Measurements from ENCODE around the gene NCKAP5L. TPM values are rescaled to one million over a fixed set of nuclear protein-coding genes. Genes with fewer than 3 reads are reported as not detected.

The NCKAP5L gene
- total RNA-seq, 2 experiments from 2014 or later = 9.2 to 9.8 TPM

DNA sequence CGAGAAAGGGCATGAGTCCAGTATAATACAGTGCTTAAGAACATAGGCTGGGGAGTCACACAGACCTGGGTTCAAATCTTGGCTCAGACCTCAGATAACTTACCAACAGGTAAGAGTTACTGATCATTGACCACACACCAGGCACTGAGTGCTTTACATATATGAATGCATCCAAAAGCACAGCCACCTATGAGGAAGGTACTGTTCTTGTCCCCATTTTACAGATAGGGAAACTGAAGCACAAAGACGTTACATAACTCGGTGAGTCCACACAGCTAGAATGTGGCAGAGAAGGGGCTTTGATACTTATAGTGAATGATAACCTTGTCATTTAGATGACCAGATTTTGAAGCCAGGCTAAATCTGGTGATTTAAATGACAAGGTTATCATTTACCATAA, 47.9 kb upstream of the NCKAP5L start:
- ATAC-seq (ENCODE audit: poor library complexity) (no peak), DNase-seq (no peak)
- H3K27me3 Mint-ChIP-seq = no peaks in the 10 kb centered on the region
- intact Hi-C loops (cut with DNase I, micrococcal nuclease) = no loop called here
- Histone ChIP-seq H3K4me3 (ENCODE audit: low read length) (no peak overlapping the region), H3K27ac (ENCODE audit: low read depth in 1 of 2, low read length in 2 of 2) (no peak overlapping the region), H3K27me3 (ENCODE audit: control insufficient read depth in 1 of 2, insufficient read depth in 2 of 2, low read length in 2 of 2) (no peaks in the 10 kb centered on the region), H3K4me1 (ENCODE audit: insufficient read depth, low read length) (no peaks in the 10 kb centered on the region), H3K36me3 (ENCODE audit: insufficient read depth, low read length) (no peaks in the 10 kb centered on the region), H3K9me3 (ENCODE audit: control insufficient read depth in 1 of 2, insufficient read depth in 1 of 2, low read length in 2 of 2) (no peaks in the 10 kb centered on the region)
- no peaks in the 10 kb centered on the region for H3K4me1 Mint-ChIP-seq (ENCODE audit: low read depth)
- H3K9me3 Mint-ChIP-seq = no peaks in the 10 kb centered on the region
- TF ChIP-seq, protein P1, sequence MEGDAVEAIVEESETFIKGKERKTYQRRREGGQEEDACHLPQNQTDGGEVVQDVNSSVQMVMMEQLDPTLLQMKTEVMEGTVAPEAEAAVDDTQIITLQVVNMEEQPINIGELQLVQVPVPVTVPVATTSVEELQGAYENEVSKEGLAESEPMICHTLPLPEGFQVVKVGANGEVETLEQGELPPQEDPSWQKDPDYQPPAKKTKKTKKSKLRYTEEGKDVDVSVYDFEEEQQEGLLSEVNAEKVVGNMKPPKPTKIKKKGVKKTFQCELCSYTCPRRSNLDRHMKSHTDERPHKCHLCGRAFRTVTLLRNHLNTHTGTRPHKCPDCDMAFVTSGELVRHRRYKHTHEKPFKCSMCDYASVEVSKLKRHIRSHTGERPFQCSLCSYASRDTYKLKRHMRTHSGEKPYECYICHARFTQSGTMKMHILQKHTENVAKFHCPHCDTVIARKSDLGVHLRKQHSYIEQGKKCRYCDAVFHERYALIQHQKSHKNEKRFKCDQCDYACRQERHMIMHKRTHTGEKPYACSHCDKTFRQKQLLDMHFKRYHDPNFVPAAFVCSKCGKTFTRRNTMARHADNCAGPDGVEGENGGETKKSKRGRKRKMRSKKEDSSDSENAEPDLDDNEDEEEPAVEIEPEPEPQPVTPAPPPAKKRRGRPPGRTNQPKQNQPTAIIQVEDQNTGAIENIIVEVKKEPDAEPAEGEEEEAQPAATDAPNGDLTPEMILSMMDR (IDR thresholded peaks at IDR 0.05) = no peak
- H3K4me3 Mint-ChIP-seq = no peak overlapping the region
- no peak overlapping the region for H3K27ac Mint-ChIP-seq
- H3K36me3 Mint-ChIP-seq (ENCODE audit: low read depth) = no peaks in the 10 kb centered on the region
- CTCF ChIA-PET = no interaction called here
- POLR2A ChIA-PET = no interaction called here

DNA sequence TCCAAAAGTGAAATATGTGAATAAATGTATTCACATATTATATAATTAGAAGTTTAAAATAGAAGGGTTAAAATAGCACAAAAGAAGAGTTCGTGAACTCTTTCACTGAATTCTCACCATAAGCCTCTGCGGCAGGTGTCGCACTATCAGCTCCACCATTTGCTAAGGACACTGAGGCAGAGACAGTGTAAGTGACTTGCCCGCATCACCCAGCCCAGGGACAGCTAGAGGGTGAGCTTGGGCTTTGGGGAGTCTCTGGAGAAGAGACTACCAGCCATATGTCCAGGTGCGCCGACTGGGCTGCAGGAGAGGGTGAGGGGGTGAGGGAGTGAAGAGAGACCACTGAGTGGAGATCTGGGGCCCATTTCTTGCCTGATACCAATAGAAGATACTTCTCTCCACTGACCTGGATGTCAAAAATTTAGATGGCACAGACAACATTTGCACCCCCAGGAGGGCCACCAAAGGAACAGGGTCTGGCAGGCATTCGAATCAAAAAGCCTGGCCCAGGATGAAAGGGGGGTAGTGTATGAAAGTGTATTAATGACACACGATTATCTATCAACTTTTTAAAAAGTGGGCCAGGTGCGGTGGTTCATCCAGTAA, 47.0 kb upstream of the NCKAP5L start:
- H3K4me1 Mint-ChIP-seq (ENCODE audit: low read depth) = no peaks in the 10 kb centered on the region
- Histone ChIP-seq H3K36me3 (ENCODE audit: insufficient read depth, low read length) (no peaks in the 10 kb centered on the region), H3K27me3 (ENCODE audit: control insufficient read depth in 1 of 2, insufficient read depth in 2 of 2, low read length in 2 of 2) (no peaks in the 10 kb centered on the region), H3K27ac (ENCODE audit: low read depth in 1 of 2, low read length in 2 of 2) (no peak overlapping the region), H3K9me3 (ENCODE audit: control insufficient read depth in 1 of 2, insufficient read depth in 1 of 2, low read length in 2 of 2) (no peaks in the 10 kb centered on the region), H3K4me3 (ENCODE audit: low read length) (no peak overlapping the region), H3K4me1 (ENCODE audit: insufficient read depth, low read length) (no peaks in the 10 kb centered on the region)
- no peak for DNase-seq
- CTCF ChIA-PET = no interaction called here
- intact Hi-C loops (cut with DNase I, micrococcal nuclease) = no loop called here
- no peaks in the 10 kb centered on the region for H3K9me3 Mint-ChIP-seq
- H3K4me3 Mint-ChIP-seq = no peak overlapping the region
- no peak for ATAC-seq (ENCODE audit: poor library complexity)
- H3K36me3 Mint-ChIP-seq (ENCODE audit: low read depth) = no peaks in the 10 kb centered on the region
- POLR2A ChIA-PET = no interaction called here
- no peaks in the 10 kb centered on the region for H3K27me3 Mint-ChIP-seq
- no peak overlapping the region for H3K27ac Mint-ChIP-seq
- TF ChIP-seq, protein P1 (IDR thresholded peaks at IDR 0.05) = no peak

DNA sequence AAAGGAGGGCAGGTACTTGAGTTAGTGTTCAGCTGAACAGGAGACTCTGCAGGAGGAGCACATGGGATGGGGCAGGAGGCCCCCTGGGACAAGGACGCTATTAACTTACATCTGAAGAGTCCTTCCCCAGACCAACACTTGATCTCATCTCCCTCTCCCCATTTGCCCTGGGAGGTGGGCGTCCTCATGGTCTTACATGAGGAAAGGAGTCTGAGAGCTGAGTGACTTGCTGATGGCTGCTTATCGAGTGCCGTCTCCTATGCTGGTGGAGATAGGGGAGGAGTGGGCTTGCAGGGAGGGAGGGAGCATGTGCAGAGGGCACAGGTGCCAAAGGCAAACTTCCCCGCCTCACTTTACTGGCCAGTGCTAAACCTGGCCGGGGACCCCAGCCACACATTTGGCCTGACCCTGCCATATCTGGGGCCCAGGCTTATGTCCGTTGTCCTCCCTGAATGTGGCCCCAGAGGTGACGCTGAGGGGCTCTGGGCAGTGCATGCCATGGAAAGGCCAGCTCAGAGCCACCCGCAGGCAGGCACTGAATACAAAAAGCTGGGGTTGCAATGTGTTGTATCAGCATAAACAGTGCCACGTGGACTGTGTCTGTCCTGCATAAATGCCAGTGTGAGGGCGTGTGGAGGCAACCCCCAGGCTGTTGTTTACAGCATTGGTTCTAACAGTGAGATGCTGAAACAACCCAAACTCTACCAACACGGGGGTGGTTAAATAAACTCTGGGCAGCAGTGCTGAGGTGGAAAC, 46.1 kb upstream of the NCKAP5L start:
- CTCF ChIA-PET = no interaction called here
- no peaks in the 10 kb centered on the region for H3K27me3 ChIP-seq (ENCODE audit: control insufficient read depth in 1 of 2, insufficient read depth in 2 of 2, low read length in 2 of 2)
- Mint-ChIP-seq H3K27ac (no peak overlapping the region), H3K4me1 (ENCODE audit: low read depth) (no peaks in the 10 kb centered on the region), H3K9me3 (no peaks in the 10 kb centered on the region), H3K27me3 (no peaks in the 10 kb centered on the region), H3K36me3 (ENCODE audit: low read depth) (no peaks in the 10 kb centered on the region), H3K4me3 (no peak overlapping the region)
- intact Hi-C loops (cut with DNase I, micrococcal nuclease) = no loop called here
- POLR2A ChIA-PET = no interaction called here
- no peak for ATAC-seq (ENCODE audit: poor library complexity)
- DNase-seq = no peak
- TF ChIP-seq, protein P1 (IDR thresholded peaks at IDR 0.05) = no peak
- no peaks in the 10 kb centered on the region for H3K36me3 ChIP-seq (ENCODE audit: insufficient read depth, low read length)
- H3K4me3 ChIP-seq (ENCODE audit: low read length) = no peak overlapping the region
- no peaks in the 10 kb centered on the region for H3K9me3 ChIP-seq (ENCODE audit: control insufficient read depth in 1 of 2, insufficient read depth in 1 of 2, low read length in 2 of 2)
- no peaks in the 10 kb centered on the region for H3K4me1 ChIP-seq (ENCODE audit: insufficient read depth, low read length)
- no peak overlapping the region for H3K27ac ChIP-seq (ENCODE audit: low read depth in 1 of 2, low read length in 2 of 2)
